CD4-positive, alpha-beta T cell treated with Interleukin-21 for 1 hour (primary cell): ENCODE measurements around the gene ZFAND6.

ENCODE experiments used
- DNase-seq: peaks from one replicate; pipeline ENCODE4 v3.0.0-alpha.2; 2020

Gene ZFAND6

DNA sequence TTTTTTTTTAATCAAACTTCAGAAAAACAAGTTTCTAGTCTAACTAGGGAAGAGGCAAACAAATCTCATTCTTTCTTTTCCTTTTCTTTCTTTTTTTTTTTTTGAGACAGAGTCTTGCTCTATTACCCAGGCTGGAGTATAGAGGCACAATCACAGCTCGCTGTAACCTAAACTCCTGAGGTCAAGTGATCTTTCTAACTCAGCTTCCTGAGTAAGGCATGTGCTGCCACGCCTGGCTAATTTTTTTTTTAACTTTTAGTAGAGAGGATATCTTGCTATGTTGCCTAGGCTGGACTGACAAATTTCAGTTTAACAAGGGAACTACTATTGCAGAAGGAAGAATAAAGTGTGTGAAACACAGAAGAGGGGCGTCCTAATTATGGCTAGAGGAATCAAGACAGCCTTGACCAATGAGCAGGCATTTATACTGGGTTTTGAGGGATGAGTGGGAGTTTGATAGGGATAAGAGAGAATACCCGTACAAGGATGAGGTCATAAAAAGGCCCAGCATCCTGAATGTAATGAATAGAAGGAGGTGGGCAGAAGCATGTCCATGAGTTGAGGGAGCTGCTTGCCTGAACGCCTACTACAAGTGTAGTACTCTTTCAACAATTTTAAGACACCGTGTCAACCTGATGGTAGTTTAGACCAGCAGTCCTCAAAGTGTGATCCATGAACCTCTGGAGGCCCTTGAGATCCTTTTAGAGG lies 6.7 kb upstream of the ZFAND6 start:
- DNase-seq: no peak

GRCh38 chr15:80055933-80056332 lies 3.5 kb upstream of the ZFAND6 start:
- DNase-seq: no peak

DNA sequence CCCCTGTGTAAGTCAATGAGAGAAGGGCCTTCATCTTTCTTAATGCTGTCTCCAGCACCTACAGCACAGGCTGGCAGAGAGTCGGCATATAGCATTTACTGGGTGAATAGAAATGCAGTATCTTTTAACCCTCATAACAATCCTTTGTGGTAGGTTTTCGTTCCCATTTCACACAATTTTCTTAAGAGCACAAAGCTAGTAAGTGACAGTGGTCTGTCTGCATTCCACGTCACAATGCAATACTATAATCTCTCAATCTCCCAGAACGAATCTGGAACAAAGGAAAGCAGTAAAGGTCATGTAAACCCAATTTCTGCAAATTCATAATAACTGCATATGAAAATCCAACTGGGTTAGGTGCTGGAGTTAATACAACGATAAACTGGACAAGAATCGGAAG lies 1.4 kb upstream of the ZFAND6 start:
- DNase-seq: no peak

DNA sequence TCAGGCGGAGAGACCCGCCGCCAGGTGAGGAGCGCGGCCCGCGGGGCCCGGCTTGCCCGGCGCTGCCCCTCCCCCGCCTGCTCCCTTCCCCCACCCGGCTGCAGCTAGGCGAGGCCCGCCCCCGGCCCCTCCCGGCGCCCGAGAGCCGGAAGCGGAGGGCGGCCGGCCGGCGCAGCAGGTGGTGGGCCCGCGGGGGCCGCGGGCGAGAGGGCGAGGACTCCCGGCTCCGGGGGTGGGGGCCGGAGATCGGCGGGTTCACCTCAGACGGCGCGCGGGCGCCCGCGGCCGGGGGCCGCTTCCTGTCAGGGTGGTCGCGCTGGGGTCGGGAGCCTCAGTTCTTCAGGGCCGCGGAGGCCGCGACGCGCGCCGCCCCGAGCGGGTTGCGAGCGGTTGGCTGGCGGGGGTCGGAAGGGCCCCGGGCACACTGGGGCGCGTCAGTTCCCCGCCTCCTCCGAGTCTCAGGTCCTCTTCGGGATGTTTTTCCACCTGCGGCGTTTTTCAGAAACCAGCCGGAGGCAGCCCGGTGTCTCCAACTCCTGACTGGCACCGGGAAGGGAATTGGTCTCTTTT lies 395 bp downstream of the ZFAND6 start:
- no peak for DNase-seq

DNA sequence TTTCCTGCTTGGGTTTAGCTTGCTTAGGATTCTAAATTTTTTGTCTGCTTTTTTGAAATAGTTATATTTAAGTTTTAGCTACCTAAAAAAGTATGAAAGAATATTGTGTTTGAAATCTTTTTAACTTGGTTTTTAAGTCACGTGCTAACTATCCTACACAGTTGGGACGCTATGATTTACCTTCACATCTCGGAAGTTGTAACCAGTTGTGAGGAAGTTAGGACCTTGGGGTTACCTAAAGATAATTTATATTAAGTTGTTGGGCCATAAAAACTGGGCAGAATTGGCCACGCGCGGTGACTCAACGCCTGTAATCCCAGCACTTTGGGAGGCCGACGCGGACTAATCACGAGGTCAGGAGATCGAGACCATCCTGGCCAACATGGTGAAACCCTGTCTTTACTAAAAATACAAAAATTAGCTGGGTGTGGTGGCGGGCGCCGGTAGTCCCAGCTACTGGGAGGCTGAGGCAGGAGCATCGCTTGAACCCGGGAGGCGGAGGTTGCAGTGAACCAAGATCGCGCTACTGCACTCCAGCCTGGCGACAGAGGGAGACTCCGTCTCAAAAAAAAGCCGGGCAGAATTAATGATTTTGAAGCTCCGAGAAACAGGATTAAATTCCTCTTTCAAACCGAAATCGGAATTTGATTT lies 1.0 kb downstream of the ZFAND6 start:
- peak; percentile 25 for DNase-seq

DNA sequence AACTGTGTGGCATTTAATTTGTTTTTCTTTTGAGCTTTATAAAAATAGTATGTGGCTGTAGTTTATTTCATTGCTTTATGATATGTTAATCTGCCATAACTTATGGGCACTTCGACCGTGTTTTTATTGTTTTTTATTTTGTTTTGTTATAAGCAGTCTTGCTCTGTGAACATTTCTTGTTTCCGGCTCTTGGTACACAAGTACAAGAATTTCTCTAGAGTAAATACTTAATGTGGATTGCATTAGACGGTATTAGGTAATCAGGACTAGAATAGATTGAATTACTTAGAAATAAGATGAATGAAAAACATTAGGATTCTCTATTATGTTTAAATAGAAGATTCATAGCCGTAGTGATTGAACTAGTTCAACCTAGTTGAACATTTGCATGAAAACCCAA lies 2.1 kb downstream of the ZFAND6 start:
- DNase-seq: no peak

- no peak for DNase-seq
Measured at GRCh38 chr15:80066912-80067311, 7.4 kb downstream of the ZFAND6 start.

DNA sequence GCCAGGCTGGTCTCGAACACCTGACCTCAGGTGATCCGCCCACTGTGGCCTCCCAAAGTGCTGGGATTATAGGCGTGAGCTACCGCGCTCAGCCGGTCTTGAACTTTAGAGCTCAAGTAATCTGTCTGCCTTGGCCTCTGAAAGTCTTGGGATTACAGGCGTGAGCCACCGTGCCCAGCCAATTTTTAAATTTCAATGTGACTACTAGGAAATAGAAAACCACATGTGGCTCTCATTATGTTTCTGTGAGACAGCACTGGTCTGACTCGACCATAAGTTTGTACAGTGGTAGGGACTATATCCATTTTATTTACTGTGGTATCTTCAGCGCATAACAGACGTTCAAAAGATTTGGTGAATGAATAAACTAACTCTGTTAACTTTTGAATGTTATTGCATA lies 9.1 kb downstream of the ZFAND6 start:
- DNase-seq: no peak

GRCh38 chr15:80070840-80071239 lies 11.4 kb downstream of the ZFAND6 start:
- DNase-seq: no peak

- no peak for DNase-seq
Measured at GRCh38 chr15:80071652-80072051, 12.2 kb downstream of the ZFAND6 start.

GRCh38 chr15:80072285-80072994 lies 13.0 kb downstream of the ZFAND6 start:
- peak; percentile 74 for DNase-seq

DNA sequence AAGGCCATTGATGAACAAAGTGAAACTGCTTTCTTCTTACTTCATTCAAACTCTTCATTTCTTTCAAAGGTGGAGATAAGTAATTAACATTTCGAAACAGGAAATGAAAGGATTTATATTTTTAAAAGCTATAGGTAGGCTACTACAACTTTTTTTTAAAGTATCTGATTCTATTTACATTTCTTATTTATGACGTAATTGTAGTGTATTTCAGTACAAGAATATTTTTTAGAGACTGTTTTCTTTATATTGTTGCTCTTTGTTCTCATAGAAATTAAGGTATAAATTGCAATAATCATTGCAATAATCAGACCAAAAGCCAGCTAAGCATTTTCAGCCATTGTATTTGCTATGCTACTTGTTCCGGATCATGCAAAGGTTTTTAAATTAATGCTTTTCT lies 13.7 kb downstream of the ZFAND6 start:
- no peak for DNase-seq

GRCh38 chr15:80076321-80077318 lies 17.1 kb downstream of the ZFAND6 start:
- no peak for DNase-seq

DNA sequence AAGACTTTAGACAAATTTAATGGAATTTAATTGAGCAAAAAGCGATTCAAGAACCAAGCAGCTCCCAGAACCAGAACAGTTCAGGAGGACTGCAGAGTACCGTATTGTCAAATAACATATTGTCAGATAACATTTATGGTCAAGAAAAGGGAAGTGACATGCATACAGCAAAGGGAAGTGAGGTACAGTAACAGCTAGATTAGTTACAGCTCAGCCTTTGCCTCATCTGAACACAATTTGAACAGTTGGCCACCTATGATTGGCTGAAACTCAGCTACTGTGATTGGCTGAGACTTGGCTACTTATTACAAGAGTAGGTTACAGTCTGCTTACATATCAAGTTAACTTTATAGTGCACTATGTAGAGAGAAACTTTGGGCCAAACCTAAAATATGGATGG lies 21.9 kb downstream of the ZFAND6 start:
- DNase-seq: peak; percentile 6

GRCh38 chr15:80087104-80087503 lies 27.6 kb downstream of the ZFAND6 start:
- no peak for DNase-seq

- no peak for DNase-seq
Measured at GRCh38 chr15:80090041-80090440, 30.6 kb downstream of the ZFAND6 start.

DNA sequence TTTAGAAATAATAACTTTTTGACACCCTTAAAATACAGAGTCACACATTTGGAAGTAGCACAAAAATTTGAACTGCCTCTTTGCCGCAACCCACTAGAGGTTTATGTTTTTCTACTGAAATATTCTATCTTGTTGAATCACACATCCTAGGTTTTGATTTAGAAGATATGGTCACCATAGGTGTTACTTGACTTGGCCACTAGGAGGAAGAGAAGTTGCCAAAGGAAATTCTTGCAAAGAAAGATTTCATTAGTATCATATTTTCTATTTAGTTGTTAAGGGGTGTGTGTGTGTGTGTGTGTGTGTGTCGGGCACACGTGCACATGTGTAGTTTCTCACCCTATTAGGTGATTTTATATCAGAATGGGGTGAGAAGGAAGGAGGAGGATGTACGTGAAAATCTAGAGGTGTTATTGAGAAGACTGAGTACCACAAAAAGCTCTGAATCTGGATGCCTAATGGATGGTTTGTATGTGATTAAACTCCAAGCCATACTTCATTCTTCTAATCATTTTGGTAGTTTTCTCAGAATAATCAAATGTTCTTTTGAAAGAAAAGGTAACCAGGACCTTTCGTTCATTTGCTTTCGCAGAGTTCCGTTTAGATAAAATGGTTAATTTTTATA lies 31.5 kb downstream of the ZFAND6 start:
- DNase-seq: no peak

DNA sequence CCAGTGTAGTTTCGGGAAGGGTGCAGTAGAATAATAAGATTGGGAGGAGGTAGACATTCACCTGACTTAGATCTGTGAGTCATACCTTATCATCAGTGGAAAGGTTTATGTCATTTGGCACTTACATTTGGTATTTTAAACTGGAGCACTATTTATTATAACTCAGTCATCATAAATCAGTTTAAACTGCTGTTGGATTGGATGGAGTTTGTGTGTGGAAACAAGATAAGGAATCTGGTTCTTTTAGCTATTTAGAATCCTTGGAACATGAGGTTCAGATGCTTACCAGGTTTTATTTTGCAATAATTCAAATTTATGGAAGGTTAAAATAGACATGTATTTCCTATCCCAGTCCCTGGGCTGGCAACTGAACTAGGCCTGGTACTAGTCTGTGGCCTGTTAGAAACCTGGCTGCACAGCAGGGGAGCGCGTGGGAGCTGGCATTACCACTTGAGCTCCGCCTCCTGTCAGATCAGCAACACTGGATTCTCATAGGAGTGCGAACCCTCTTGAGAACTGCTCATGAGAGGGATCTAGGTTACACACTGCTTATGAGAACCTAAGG lies 34.5 kb downstream of the ZFAND6 start:
- DNase-seq: no peak

DNA sequence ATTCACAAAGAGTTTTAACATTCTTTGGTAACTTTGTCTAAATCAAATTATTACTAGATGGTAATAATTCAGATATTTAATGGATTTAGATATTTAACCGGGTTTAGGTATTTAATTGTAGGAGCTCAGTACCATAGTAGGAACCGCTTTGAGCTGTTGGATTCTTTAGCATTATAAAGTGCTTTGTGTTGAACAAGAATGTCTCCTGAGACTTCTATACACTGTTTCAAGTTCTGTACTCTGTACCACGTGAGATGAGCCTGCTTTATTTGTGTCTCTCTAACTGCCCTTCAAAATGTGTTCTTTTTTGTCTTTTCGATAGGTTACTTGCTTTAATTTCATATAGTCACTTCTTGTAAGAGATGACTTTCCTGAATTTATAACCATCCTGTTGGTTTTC lies 36.0 kb downstream of the ZFAND6 start:
- DNase-seq: no peak

DNA sequence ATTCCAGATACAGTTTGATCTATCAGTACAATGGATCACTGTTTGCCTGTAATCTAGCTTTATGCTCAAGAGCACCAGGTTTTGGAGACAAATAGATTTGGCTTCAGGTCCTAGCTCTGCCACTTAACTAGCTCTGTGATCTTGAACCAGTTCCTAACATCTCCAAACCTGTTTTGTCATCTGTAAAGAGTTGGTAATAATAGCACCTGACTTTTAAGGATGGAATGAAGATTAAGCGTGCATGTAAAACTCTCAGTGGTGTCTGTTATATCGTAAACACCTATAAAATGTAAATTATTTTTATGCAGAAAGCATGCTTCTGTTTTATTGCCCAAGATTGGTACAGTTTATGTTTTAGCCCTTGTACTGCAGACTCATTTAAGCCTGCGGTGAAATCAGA lies 36.5 kb downstream of the ZFAND6 start:
- DNase-seq: no peak

DNA sequence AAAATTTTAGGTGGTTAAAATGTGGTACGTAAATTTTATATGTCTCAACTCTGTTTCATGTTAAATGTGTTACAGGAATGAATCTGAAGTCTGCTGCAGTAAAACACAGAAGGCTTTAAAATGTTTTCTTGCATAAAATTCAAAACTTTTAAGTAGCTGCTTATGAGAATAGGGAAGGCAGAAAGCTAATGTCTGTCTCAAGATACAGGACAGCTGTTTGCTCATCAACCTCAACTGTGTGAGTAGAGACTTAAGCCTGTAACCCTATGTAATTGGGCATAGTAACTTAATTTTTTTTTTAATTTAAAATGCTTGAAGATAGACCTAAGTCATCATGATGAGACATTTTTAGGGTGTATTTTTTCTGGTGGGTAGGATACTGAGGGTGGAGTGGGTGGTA lies 38.9 kb downstream of the ZFAND6 start:
- DNase-seq: no peak

DNA sequence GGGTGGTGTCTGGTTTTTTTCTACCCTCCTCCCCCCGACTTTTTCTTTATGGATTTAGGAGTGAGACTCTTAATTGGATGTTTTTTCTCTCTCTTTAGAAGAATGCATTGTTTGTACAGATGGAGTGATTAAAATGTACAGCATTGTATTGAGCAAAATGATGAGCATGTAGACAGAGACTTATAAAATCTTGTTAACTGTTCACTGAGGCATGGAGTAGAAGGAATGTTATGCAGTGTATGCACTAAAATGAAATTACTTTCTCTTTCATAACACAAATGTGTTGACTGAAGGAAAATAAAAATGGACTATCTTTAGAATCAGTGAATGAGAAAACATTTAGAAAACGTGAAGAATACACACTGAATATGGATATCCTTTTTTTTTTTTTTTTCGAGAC lies 39.8 kb downstream of the ZFAND6 start:
- DNase-seq: no peak
